HuH-7 (cell line): Measurements from ENCODE around the gene CRNN.
A peak's percentile ranks its signal among the peaks of the same experiment; 100 is the strongest.

Source experiments
- DNase-seq: peaks from one replicate; pipeline ENCODE4 v3.0.0; 2011; ENCODE audit warnings: low spot score

CRNN gene

DNA sequence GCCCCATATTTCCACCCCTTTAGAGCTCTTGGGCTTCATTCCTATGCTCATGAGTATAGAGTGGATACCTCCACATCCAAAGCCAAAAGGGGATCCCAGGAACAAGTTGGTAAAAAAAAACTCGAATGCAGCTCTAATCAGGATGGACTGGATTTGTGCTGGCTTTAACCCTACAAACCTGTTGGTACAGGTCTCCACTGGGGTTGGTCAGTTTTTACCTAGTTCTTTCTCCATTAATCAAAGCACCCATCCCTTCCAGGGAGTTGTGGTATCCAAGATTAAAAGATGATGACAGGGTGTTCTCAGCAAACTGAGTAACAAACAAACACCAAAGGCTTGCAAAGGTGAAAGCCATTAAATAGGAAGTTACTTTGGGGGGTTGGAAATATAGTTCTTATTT is 5.9 kb upstream of the CRNN start:
- DNase-seq = no peak

DNA sequence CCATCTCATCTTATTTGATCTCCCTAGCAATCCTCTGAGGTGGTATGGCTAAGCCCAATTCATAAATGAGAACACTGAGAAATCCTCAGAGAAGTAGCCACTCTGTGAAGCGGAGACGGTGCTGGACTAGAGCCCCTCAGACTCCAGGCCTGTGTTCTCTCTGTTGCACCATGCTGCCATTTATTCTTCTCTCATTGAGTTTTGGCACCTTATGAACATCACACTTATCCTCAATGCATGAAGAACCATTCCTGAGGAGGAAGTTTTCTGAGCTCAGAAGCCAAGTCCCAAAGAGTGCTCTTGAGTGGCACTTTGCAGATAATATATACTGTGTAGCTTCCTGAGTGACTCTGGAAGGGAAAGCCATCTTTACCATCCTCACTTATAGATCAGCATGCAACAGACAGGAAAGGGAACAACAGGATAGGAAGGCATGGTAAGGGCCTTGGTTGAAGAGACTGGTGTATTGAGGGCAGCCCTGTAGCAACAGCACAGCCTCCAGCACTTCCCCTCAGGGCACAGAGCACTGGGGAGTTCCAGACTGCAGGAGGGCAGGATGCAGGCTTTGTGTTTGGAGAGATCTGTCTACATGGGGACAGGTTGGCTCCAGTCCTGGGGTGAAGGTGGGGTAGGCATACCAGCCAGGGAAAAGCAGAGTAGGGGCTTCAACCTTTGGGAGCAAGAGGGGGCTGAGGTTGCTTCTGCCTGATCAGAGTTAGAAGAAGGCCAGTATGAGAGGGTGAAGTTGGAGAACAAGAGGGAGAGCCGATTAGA is 1.6 kb upstream of the CRNN start:
- no peak for DNase-seq

DNA sequence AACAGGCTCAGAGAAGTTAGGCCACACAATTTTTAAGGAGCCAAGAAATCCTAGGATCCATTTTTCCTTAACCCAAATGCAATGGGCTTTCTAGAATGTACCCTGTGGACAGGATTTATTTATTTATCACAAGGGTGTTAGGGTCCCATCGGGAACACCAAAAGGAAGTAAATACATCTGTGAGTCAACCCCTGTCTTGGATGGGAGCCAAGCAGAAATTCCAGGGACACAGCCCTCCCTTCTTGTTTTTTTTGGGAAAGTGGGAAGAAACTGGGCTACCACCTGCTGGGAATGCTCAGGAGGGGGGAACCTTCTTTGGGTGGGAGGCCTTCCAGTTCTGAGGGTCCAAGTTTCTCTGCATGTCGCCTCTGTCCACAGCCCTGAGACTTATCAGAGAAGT is 1.3 kb downstream of the CRNN start:
- no peak for DNase-seq

DNA sequence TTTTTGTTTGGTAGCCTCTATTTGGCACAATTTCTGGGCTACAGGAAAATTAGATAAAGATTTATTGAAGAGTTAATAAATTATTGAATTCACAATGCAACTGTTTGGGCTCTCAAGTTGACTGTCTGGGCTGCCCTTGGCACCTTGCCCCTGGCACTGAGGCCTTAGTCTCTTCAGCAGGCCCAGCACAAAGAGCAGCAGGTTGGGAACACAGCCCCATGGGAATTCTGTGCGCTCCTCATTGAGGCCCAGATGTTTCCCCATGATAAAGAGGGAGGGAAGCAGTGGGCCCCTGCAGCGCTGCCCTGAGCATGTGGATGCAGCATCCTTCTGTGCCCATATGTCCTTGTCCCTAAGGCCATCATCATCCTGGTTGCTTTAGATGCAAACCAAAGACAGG is 2.9 kb downstream of the CRNN start:
- no peak for DNase-seq

DNA sequence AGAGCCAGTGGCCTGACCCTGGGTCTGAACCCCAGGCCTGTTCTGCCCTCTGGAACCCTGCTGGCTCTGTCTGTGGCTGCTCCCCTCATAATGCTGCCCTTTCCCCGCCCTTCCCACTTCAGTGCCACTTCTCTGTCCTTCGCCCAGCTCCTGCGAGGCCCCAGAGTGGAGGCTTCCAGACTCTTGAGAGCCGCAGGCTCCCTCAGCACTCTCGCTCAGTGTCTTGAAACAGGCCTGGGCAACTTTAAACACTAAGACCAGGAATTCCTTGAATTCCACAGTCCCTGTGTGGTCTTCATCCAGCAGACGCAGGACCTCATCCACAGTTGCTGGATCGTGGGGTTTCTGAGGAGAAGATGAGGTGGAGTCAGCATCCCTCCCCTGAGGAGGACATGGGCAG is 3.5 kb downstream of the CRNN start:
- DNase-seq = no peak

DNA sequence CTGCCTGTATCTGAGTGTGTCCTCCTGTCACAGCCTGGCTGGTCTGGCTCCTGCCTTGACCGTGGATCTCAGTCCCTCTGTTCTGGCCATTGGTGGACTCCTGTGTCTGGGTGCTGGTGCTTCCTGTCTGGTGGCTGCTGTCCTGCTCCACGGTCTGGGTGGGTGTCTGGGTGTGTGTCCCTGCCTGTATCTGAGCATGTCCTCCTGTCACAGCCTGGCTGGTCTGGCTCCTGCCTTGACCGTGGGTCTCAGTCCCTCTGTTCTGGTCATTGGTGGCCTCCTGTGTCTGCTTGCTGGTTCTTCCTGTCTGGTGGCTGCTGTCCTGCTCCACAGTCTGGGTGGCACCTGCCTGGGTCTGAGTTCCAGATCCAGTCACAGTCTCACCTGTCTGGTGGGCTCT is 4.0 kb downstream of the CRNN start:
- no peak for DNase-seq

DNA sequence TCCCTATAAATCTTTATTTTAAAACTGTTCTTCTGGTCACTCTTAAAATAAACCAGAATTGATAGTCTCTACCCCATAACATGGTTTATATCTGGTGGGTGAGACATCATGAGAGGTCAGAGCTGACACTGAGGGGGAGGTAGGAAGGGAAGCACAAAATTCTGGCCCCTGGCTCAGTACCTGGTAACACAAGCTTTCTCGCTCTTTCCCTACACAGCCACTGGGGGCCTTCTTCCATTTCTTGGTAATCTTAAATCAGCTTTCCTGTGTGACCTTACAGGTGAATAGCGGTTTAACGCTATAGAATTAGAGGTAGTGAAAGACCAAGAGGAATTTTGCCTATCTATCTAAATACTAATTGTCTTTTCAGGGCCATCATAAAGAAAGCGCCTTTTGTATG is 5.4 kb downstream of the CRNN start:
- no peak for DNase-seq

DNA sequence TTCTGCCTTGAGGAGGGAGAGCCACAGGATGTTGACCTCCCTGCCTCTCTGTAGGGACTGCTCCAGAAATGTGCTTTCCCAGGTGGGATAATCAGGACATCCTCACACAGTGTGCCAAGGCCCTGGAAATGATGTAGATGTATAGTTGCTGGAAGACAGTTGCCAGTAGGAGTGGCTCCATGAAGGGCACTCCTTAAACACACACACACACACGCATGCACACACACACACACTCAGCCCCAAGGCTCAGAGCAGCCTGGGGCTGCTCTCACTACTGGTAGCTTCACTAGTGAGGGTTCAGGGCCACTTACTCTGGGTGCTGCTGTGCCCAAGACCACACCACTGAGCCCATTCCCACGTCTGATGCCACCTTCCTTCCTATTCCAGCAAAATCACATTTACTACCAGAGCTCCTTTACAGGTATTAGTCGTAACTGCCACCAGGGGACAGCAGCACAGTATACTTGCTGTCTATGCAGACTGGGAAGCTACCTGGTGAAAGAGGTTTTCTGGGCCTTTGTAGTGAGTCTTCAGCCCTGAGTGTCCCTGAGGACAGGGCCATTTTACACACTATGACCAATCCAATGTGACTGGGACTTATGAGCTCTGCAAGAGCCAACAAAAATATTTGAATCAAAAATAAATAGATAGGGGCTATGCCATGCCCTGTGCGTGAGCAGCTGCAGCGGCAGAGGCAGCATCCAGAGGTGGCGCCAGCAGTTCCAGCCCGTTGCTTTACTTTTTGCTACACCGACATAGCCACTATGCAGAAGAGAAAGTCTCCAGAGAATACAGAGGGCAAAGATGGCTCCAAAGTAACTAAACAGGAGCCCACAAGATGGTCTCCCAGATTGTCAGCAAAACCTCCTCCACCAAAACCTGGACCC is 15.0 kb downstream of the CRNN start:
- DNase-seq = peak; percentile 23

DNA sequence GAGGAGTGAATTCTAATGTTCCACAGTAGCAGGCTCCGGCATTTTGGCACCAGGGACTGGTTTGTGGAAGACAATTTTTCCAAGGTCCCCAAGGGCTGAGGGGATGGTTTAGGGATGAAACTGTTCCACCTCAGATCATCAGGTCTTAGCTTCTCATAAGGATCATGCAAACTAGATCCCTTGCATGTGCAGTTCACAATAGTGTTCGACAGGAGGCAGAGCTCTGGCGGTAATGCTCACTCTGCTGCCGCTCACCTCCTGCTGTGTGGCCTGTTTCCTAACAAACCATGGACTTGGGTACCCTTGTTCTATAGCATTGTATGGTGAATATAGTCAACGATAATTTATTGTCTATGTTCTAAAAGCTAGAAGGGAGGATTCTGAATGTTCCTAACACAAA is 16.6 kb downstream of the CRNN start:
- DNase-seq = no peak

DNA sequence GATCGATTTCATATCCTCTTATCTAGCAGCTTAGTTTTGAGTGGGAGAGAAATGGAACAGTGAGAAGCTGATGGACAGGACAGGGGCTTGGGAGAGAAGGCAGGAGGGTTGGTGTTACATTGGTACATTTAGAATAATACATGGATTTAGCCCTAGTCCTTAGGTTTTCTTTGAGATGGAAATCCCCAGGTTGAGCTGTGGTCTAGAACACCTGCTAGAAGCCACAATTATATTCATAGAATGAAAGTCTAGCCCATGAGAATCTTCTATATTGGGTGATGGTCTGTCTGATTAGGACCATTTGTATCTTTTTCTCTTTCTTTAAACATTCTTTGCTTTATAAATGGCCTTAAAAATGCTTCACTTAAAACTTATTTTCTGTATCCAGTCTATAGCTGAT is 19.9 kb downstream of the CRNN start:
- no peak for DNase-seq

DNA sequence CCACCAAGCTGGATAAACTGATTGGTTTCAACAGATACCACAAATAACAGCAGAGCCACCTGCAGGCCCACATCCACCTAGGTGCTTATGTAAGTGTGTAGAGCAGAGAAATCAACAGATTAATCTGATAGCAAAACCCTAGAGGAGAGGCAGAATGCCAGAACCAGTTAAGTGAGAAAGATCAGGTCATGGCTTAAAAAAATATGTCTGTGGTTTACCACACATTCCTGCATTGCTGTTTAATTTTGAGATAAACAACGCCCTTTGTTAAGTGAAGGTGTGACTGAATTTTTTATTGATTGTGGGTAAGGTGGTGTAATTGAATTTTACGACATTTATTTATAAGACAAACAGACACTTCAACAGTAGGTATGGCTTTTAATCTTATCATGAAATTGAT is 21.2 kb downstream of the CRNN start:
- no peak for DNase-seq

DNA sequence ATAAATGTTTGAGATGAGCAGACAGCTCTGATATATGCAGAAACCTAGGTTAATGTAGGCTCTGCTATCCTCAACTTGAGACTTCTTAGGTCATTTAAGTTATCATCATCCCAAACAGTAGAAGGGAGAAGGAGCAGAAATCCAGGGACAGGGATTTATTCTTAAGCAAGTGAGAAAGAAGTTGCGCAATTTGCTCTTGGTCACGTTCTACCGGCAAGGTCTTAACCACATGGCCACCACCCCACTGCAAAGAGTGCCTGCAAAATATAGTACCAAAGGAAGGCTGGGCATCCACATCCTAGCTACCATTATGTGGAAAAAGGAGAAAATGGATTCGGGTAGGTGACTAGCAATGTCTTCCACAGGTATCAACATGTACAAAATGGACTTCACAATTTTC is 25.2 kb downstream of the CRNN start:
- DNase-seq = no peak

DNA sequence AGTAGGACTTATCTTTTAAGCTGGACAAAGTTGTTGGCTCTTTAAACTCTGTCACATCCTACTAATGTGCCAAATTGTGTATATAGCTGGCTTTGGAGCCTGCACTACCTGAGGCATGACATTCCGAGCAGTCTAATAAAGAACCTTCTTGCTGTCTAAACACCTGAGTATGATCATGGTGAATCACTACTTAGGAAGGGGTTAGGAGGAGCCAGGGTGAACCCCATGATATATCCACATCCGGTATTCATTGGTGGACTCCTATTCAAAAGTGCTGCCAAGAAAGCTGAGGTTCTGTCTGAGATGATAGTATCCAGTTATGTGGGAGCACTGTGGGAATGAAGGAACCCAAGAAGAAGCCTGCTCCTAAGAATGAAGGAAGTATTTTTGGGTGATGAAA is 27.1 kb downstream of the CRNN start:
- DNase-seq = no peak

DNA sequence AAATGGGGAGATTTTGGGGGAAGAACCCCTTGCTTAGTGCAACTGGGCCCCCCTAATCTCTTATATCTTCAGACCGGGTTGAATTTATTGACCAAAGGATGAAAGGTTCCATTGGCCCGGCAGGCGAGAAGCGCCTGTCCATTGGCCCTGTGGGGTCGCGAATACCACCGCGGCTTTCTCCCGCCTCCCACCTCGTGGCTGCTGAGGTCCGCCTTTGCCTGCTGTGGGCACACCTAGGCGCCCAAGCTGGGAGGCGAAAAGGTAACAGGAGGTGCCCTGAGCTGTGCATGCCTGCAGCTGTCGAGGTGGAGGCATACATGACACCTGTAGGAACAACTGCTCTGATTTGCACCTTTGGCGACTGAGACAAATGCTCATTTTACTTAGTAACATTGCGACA is 33.1 kb downstream of the CRNN start:
- DNase-seq = no peak

DNA sequence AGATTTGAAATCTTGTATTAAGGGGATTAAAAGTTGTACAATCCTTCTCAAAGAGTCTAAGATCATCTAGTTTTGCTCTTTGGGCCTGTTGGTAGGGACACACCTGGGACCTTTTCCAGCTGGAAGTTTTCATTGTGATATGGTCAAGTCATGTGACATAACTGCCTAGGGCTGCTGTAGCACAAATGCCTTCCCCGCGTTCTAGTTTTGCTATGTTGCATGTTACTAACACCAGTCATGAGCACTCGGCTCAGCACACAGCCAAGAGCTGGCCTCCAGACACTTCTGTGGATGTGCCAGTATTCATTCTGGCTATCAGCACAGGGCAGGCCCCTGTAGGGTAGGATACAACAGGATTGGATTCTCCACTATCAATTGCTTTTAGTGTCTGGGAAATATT is 39.6 kb downstream of the CRNN start:
- no peak for DNase-seq

DNA sequence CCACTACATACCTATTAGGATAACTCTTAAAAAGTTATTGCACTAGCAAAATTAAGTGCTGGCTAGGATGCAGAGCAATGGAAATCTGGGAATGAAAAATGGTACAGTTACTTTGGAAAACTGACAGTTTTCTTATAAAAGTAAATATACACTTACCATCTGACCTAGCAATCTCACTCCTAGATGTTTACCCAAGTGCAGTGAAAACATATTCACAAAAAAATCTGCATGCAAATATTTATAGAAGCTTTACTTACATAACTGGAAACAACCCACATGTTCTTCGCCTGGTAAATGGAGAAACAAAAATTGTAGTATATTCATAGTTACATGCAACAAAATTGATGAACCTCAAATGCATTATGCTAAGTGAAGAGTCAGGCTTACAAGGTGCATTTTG is 41.4 kb downstream of the CRNN start:
- DNase-seq = no peak

DNA sequence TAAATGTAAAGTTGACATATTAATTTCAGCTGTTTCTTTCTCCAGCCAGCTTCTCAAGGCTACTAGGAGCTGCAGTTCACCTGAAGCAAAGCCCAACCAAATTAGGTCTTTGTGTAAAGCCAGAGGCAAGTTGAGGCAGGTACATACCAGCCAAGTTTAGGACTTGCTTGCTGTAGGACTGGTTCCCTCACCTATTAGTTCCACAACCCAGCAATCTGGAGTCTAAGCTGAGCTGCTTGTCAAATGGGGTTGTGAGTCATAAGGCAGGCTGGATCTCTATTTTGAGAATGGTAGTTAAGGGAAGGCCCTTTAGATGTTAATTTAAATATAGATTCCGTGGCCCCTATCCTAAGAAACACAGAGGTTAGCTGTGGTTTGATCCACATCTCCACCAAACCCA is 46.6 kb downstream of the CRNN start:
- DNase-seq = no peak

DNA sequence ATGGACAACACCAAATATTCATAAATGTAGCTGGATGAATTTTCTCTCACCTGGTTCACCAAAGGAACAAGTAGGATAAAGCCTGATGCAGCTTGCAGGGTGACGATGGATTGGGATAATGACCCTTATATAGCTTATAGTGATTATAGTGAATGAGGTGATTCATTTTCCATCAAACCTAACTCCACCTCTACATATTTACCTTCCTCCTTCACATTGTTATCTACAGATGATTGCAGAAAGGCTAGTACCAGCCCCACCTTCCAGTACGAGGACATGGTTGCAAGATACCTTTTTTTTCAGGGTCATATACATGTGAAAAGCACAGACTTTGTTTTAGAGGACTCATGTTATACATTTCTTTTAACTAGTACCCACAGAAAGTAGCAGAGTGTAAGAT is 54.2 kb downstream of the CRNN start, which contains the start of gene FLG2:
TSS of gene FLG2 (minus strand) at position 101 of the 400 bp plus-strand sequence. CDS start 1,122 bp downstream, outside the sequence.
- no peak for DNase-seq
